Heart right ventricle (tissue), 16 donors: Measurements from ENCODE around the gene RIMKLB. TPM values are rescaled to one million over a fixed set of nuclear protein-coding genes. Genes with fewer than 3 reads are reported as not detected.

Source experiments
- ATAC-seq, 8 donors: fragments of 200-7000 bp; cut with Tn5 transposase; one replicate each; pipeline ENCODE4 v1.9.1; 2020; ENCODE audit warnings: mild to moderate bottlenecking in 8 of 8, moderate library complexity in 8 of 8, moderate number of reproducible peaks in 1 of 8
- DNase-seq, 2 donors: peaks; one replicate each; pipeline ENCODE4 v3.0.0-alpha.2; 2020
- H3K27ac ChIP-seq, 10 donors: fragments of 200-600 bp; sonication (generic) in 2 of 10; one replicate each; pipeline versions ENCODE4 v1.5.0 to v1.8.0; 2020 to 2022; ENCODE audit warnings: mild to moderate bottlenecking in 3 of 10
- H3K27me3 ChIP-seq, 7 donors: fragments of 200-600 bp; one replicate each; pipeline ENCODE4 v1.8.0; 2021 to 2022; ENCODE audit warnings: mild to moderate bottlenecking in 2 of 7
- H3K36me3 ChIP-seq, 9 donors: fragments of 200-600 bp; sonication (generic) in 1 of 9; one replicate each; pipeline versions ENCODE4 v1.5.0 to v1.8.0; 2020 to 2022; ENCODE audit warnings: mild to moderate bottlenecking in 2 of 9
- H3K4me1 ChIP-seq, 9 donors: fragments of 200-600 bp; sonication (generic) in 1 of 9; one replicate each; pipeline versions ENCODE4 v1.5.0 to v1.8.0; 2020 to 2022; ENCODE audit warnings: mild to moderate bottlenecking in 4 of 9
- H3K4me3 ChIP-seq, 10 donors: fragments of 200-600 bp; sonication (generic) in 2 of 10; one replicate each; pipeline versions ENCODE4 v1.5.0 to v1.8.0; 2020 to 2022; ENCODE audit warnings: mild to moderate bottlenecking in 7 of 10, moderate library complexity in 2 of 10
- H3K9me3 ChIP-seq, 11 donors: fragments of 200-600 bp in 10 of 11; sonication (generic) in 2 of 11; one replicate each; pipeline versions ENCODE4 v1.5.0 to v1.8.0; 2013 to 2022; ENCODE audit warnings: mild to moderate bottlenecking in 2 of 11, control low read depth in 1 of 11, moderate library complexity in 1 of 11
- WGBS, 2 donors: extraction: QIAGEN DNeasy Blood & Tissue Kit; methylation state at CpG; one replicate each; pipeline ENCODE4 v1.1.7; 2013; ENCODE audit warnings: inconsistent platforms in 1 of 2; 5-methylcytosine and 5-hydroxymethylcytosine counted together
- intact Hi-C, 10 donors: fragments of 100-400 bp; cut with DNase I; formaldehyde crosslinking; loops; one replicate each; pipeline versions ENCODE4 v1.11.1 to v1.14.2; 2022
- polyA plus RNA-seq, 2 donors: library from polyadenylated mRNA; stranded (reverse); fragments of 200-250 nt; gene quantifications; one replicate each; pipeline ENCODE4 v1.2.3, GENCODE V29; 2013
- total RNA-seq, 10 donors: library from RNA; stranded (reverse); fragmentation: NEBNext Ultra II Directional in 3 of 10; extraction: Animal tissue kit (Norgen Biotek cat#: 25700) in 3 of 10; gene quantifications; one replicate each; pipeline versions ENCODE4 v1.2.1 to v1.2.4, GENCODE V29; 2021 to 2023
- TF ChIP-seq, protein P1 (sequence below), 9 donors: fragments of 200-600 bp; sonication (generic) in 2 of 9; IDR thresholded peaks; one replicate each; pipeline versions ENCODE4 v1.5.0 to v1.8.0; 2021 to 2022; ENCODE audit warnings: antibody characterized with exemption in 9 of 9, mild to moderate bottlenecking in 5 of 9, moderate library complexity in 1 of 9
- donor health status: Arrhythmogenic right ventricular cardiomyopathy.
- donor health status: ischemic (EF 13 %, LVEDD 7.1; RV severe dilation, severe dysfunction).
- donor health status: healthy with polysubstance abuse.
- donor health status: DM: no; HTN: yes; CAD: no.
- donor health status: DM: no; HTN: no; CAD: no.
- donor health status: ischemic (EF 25% LVEDD 6.9; RV normal size, moderate dysfunction).
- donor health status: ischemic (EF 25% LVEDD 5.7; RV mildly dilated, moderate dysfunction).
- donor health status: healthy.
- donor health status: DM: yes; HTN: yes; CAD: no.
- donor health status: Ischemic cardiomyopathy.
- donor health status: ischemic (EF 35%, LVEDD 5.7; RV mildly dilated, moderate dysfunction).
- donor health status: nonischemic (EF 11% LVEDD 7.7; RV severe dilation, severe dysfunction).
- donor health status: DM: yes; HTN: yes; CAD: no.
- donor health status: PGD.
- donor health status: ischemic (EF 29% LVEDD 5.4; RV normal size, mild dysfunction).
- donor health status: nonischemic (EF 23%, LVEDD 6.1; RV moderate dilation, normal function).

RIMKLB gene
- total and polyA plus RNA-seq, 12 donors: 7.2 to 65.9 (median 12.6) TPM

GRCh38 chr12:8829621-8830020 lies 131.8 kb downstream of the RIMKLB start:
- no peak for DNase-seq
- Histone ChIP-seq H3K27me3 (no peaks in the 10 kb centered on the region), H3K4me1 (no peaks in the 10 kb centered on the region), H3K4me3 (no peak overlapping the region), H3K27ac (no peak overlapping the region), H3K9me3 (peaks cover 0 to 15% (median 3%) of the 10 kb centered on the region in 11 donors), H3K36me3 (no peaks in the 10 kb centered on the region)
- TF ChIP-seq, protein P1, sequence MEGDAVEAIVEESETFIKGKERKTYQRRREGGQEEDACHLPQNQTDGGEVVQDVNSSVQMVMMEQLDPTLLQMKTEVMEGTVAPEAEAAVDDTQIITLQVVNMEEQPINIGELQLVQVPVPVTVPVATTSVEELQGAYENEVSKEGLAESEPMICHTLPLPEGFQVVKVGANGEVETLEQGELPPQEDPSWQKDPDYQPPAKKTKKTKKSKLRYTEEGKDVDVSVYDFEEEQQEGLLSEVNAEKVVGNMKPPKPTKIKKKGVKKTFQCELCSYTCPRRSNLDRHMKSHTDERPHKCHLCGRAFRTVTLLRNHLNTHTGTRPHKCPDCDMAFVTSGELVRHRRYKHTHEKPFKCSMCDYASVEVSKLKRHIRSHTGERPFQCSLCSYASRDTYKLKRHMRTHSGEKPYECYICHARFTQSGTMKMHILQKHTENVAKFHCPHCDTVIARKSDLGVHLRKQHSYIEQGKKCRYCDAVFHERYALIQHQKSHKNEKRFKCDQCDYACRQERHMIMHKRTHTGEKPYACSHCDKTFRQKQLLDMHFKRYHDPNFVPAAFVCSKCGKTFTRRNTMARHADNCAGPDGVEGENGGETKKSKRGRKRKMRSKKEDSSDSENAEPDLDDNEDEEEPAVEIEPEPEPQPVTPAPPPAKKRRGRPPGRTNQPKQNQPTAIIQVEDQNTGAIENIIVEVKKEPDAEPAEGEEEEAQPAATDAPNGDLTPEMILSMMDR (IDR thresholded peaks at IDR 0.05): no peak
- ATAC-seq: no peak
- intact Hi-C loops: loop anchor here in 1 of 10 donors (10.0 kb wide), 1 partner anchor 145 kb away; no protein-coding TSS in a partner anchor
- WGBS, 2 donors: 82 to 91% methylated on average over 7 of the region's 7 CpGs

DNA sequence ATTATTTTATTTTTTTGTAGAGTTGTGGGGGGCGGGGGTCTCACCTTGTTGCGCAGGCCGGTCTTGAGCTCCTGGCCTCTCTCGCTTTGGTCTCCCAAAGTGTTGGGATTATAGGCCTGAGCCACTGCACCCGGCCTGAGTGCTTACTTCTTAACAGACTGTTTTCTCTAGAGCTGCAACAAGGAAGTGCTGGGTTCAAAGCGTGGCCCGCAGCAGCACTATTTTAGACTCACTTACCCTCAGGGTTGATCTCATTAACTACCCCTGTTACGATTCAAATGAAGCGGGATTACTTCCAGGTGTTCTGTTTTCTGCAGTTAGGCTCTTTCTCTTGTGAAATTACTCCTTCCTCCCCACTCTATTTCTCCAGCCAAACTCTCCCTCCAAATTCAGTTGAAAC lies 133.3 kb downstream of the RIMKLB start:
- intact Hi-C loops: no loop called here
- WGBS, 2 donors: 84 to 90% methylated on average over 9 of the region's 9 CpGs

GRCh38 chr12:8832500-8832899 lies 134.7 kb downstream of the RIMKLB start:
- Histone ChIP-seq H3K9me3 (no peaks in the 10 kb centered on the region), H3K4me1 (no peaks in the 10 kb centered on the region), H3K27me3 (peaks cover 0 to 8% (median 0%) of the 10 kb centered on the region in 7 donors), H3K36me3 (no peaks in the 10 kb centered on the region), H3K27ac (no peak overlapping the region), H3K4me3 (no peak overlapping the region)
- TF ChIP-seq, protein P1 (IDR thresholded peaks at IDR 0.05): no peak
- no peak for ATAC-seq
- DNase-seq: no peak
- intact Hi-C loops: no loop called here
- 73 to 76% methylated on average over 6 of the region's 6 CpGs for WGBS, 2 donors

More for the DNA sequence above, 133.3 kb downstream of the RIMKLB start:
- Histone ChIP-seq H3K9me3 (peaks cover 0 to 7% (median 0%) of the 10 kb centered on the region in 11 donors), H3K27me3 (peaks cover 0 to 5% (median 0%) of the 10 kb centered on the region in 7 donors), H3K4me1 (no peaks in the 10 kb centered on the region), H3K27ac (no peak overlapping the region), H3K4me3 (no peak overlapping the region), H3K36me3 (no peaks in the 10 kb centered on the region)
- no peak for DNase-seq
- TF ChIP-seq, protein P1 (IDR thresholded peaks at IDR 0.05): no peak
- no peak for ATAC-seq

Other genes starting within 250 kb of the RIMKLB start
- gene CLEC6A, start 242.0 kb upstream of the RIMKLB start, total RNA-seq: under 1 TPM in 1 of 10 donors, not detected in 9; 0.14 TPM
- gene CLEC6A, start 242.0 kb upstream of the RIMKLB start, polyA plus RNA-seq: not detected
- 1 to 10 TPM in 1 of 10 donors, under 1 TPM in 5, not detected in 4; 0.17 to 1.0 (median 0.30) TPM for gene CLEC4D, start 184.5 kb upstream of the RIMKLB start, total RNA-seq
- gene CLEC4D, start 184.5 kb upstream of the RIMKLB start, polyA plus RNA-seq: under 1 TPM in 1 of 2 donors, not detected in 1; 0.17 TPM
- gene CLEC4E, start 157.1 kb upstream of the RIMKLB start, total RNA-seq: 1 to 10 TPM in 4 of 10 donors, under 1 TPM in 4, not detected in 2; 0.25 to 5.5 (median 1.0) TPM
- 1 to 10 TPM in 1 of 2 donors, under 1 TPM in 1; 0.88 to 1.7 TPM for gene CLEC4E, start 157.1 kb upstream of the RIMKLB start, polyA plus RNA-seq
- not detected for gene AICDA, start 85.1 kb upstream of the RIMKLB start, total RNA-seq
- gene AICDA, start 85.1 kb upstream of the RIMKLB start, polyA plus RNA-seq: under 1 TPM; 0.03 to 0.22 TPM
- gene MFAP5, start 35.2 kb upstream of the RIMKLB start, total RNA-seq: 10 to 100 TPM; 12.3 to 53.0 (median 22.7) TPM
- 10 to 100 TPM; 25.8 to 31.8 TPM for gene MFAP5, start 35.2 kb upstream of the RIMKLB start, polyA plus RNA-seq
- under 1 TPM in 1 of 10 donors, not detected in 9; 0.20 TPM for gene A2ML1, start 124.6 kb downstream of the RIMKLB start, total RNA-seq
- gene A2ML1, start 124.6 kb downstream of the RIMKLB start, polyA plus RNA-seq: under 1 TPM in 1 of 2 donors, not detected in 1; 0.13 TPM
- 10 to 100 TPM; 18.7 to 33.6 (median 23.7) TPM for gene PHC1, start 216.5 kb downstream of the RIMKLB start, total RNA-seq
- 10 to 100 TPM; 15.4 to 24.7 TPM for gene PHC1, start 216.5 kb downstream of the RIMKLB start, polyA plus RNA-seq